GM06990 (cell line): ENCODE results near the gene RELN.

Source experiments
- DNase-seq: peaks from one replicate; pipeline ENCODE4 v3.0.0-alpha.2; 2011; ENCODE audit not compliant: insufficient read length; ENCODE audit errors: extremely low read depth
- H3K27me3 ChIP-seq: replicated peaks from 2 replicates; pipeline ENCODE4 v1.6.0; 2011; ENCODE audit warnings: low read length; ENCODE audit not compliant: control insufficient read depth, insufficient read depth
- H3K36me3 ChIP-seq: 2 replicates; pipeline ENCODE4 v1.5.1; 2011; ENCODE audit warnings: low read length; ENCODE audit not compliant: control insufficient read depth, insufficient read depth
- H3K4me3 ChIP-seq: replicated peaks from 2 replicates; pipeline ENCODE4 v1.5.1; 2011; ENCODE audit warnings: low read depth, mild to moderate bottlenecking, control low read depth, low read length
- TF ChIP-seq, protein P1 (sequence below): IDR thresholded peaks from 2 replicates; pipeline ENCODE4 v1.5.1; 2011; ENCODE audit warnings: low read length, control low read depth, mild to moderate bottlenecking, inconsistent platforms; ENCODE audit not compliant: insufficient read depth, poor library complexity, severe bottlenecking

The RELN gene

DNA sequence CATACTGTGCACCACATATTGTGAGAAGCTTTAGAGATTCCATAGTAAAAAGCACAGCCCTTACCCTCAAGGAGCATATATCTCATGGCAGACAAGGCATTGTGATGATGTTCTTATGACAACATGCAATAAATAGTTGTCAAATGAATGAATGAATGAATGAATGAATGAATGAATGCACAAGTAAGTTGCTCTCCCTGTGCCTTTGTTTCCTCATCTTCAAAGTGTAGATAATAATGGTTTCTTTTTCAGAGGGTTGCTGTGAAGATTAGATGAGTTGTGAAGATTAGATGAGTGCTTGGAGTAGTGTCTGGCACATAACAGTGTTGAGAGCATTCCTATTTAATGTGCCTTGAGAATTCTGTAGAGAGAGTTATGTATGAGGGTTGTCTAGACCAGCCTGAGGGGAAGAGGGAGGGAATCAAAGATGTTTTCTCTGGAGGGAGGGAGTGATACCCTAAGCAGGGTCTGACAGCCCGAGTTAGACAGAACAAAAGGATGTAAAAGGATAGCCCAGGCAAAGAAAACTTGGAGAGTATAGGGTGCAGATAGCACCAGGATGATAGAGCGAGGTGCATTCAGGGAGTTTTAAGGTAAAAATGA lies 217.2 kb downstream of the RELN start:
- DNase-seq = no peak
- no peaks in the 10 kb centered on the region for H3K36me3 ChIP-seq
- no peaks in the 10 kb centered on the region for H3K27me3 ChIP-seq
- TF ChIP-seq, protein P1, sequence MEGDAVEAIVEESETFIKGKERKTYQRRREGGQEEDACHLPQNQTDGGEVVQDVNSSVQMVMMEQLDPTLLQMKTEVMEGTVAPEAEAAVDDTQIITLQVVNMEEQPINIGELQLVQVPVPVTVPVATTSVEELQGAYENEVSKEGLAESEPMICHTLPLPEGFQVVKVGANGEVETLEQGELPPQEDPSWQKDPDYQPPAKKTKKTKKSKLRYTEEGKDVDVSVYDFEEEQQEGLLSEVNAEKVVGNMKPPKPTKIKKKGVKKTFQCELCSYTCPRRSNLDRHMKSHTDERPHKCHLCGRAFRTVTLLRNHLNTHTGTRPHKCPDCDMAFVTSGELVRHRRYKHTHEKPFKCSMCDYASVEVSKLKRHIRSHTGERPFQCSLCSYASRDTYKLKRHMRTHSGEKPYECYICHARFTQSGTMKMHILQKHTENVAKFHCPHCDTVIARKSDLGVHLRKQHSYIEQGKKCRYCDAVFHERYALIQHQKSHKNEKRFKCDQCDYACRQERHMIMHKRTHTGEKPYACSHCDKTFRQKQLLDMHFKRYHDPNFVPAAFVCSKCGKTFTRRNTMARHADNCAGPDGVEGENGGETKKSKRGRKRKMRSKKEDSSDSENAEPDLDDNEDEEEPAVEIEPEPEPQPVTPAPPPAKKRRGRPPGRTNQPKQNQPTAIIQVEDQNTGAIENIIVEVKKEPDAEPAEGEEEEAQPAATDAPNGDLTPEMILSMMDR = no peak
- no peak overlapping the region for H3K4me3 ChIP-seq

DNA sequence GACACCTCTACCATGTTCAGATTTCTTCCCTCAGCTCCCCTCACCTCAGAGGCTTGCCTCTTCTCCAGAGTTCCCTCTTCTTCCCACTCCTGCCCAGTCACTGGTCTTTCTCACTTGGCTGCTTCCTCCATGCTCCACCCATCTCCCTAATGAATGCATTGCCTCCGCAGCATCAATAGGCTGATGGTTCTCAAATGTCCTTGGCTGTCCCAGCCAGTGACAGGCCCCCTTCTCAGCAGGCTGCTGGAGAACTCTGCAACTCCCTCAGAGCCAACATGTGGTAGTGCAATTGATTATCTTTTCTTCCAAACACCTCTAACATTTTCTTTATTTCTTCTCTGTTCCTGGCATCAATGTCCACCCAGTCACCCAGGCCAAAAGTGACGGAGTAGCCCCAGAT lies 218.2 kb downstream of the RELN start:
- H3K27me3 ChIP-seq = no peaks in the 10 kb centered on the region

DNA sequence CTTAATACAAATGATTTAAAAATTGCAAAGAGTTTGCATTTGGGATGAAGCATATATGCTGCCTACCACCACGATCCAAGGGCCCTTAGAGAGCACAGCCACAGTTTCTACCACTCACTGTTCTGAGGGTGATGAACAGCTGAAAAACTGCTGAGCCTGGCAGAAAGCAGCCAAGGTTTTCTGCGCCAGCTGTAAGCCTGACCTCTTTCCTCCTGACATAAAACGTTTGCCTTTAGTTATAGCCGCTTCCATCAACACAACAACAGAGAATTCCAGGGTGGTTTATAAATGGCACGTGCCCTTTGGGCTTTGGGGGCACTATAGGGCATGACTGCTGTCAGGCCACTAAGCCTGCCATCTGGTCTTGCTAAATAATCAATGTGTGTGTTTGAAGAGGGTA lies 222.8 kb downstream of the RELN start:
- no peaks in the 10 kb centered on the region for H3K36me3 ChIP-seq
- no peak for DNase-seq

More for the DNA sequence above, 218.2 kb downstream of the RELN start:
- TF ChIP-seq, protein P1 = no peak
- no peak for DNase-seq
- Histone ChIP-seq H3K4me3 (no peak overlapping the region), H3K36me3 (no peaks in the 10 kb centered on the region)

DNA sequence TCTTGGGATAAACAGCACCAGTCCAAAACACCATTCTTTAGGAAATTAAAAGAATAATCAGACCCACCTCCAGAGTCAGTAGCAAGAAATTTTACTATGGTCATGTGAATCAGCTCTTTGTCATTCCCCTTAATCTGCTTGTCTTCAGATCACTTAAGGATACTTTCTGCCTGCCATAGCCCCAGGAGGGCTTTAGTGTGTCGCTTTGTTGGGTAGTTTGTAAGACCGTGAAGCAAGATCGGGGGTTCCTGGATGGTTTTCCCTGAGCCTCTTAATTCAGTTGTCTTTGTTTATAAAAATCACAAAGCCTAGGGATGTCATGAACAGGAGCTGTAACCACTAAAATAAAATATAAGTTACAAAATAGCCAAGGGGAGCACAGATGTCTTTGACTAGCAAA lies 223.6 kb downstream of the RELN start:
- H3K27me3 ChIP-seq = no peaks in the 10 kb centered on the region
- no peak overlapping the region for H3K4me3 ChIP-seq
- TF ChIP-seq, protein P1 = no peak
- no peak for DNase-seq
- H3K36me3 ChIP-seq = no peaks in the 10 kb centered on the region

More for the DNA sequence above, 222.8 kb downstream of the RELN start:
- H3K4me3 ChIP-seq = no peak overlapping the region
- TF ChIP-seq, protein P1 = no peak
- H3K27me3 ChIP-seq = no peaks in the 10 kb centered on the region

DNA sequence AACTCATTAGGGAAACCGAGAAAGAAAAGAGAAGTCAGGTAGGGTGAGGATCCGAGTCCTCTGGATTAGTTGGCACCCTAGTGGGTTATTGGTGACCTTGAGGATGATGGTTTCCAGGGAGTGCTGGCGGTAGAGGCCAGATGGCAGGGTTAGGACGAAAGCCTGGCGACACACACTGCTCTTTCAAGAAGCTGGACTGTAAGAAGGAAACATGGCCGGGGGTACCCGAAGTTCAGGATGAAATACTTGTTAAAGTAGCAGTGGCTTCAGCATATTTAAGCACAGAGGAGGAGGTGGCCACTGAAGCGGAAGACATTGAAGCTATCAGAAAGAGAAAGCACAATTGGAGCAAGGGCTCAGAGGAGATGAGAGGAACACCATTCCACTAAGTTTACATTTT lies 224.6 kb downstream of the RELN start:
- no peaks in the 10 kb centered on the region for H3K27me3 ChIP-seq
- H3K36me3 ChIP-seq = no peaks in the 10 kb centered on the region
- no peak overlapping the region for H3K4me3 ChIP-seq
- DNase-seq = no peak
- TF ChIP-seq, protein P1 = no peak

DNA sequence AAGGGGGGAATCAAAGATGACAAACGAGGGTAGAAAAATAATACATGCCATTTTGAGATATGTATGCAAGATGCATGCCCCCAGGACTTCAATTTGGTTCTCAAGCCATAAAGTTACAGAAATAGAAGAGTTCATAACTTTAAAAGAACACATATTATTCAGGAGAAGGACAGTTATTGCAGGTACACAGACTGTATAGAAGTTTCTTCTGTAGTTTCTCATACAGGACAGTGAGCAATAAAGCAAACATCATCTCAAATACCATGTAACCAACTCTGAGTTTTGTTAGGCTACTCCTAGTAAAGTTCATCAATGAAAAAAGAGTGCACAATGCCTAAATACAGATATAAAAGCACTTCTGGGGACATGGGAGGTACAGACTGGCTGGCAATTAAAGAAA lies 226.6 kb downstream of the RELN start:
- TF ChIP-seq, protein P1 = no peak
- H3K4me3 ChIP-seq = no peak overlapping the region
- H3K27me3 ChIP-seq = no peaks in the 10 kb centered on the region

More for the DNA sequence above, 226.6 kb downstream of the RELN start:
- DNase-seq = no peak
- no peaks in the 10 kb centered on the region for H3K36me3 ChIP-seq
